ENCODE data around the gene SNN. TPM values are rescaled to one million over a fixed set of nuclear protein-coding genes. Genes with fewer than 3 reads are reported as not detected.

SNN gene
- total RNA-seq, 1 donor from 2014 or later: 16.7 TPM

- Histone ChIP-seq H3K4me3 (ENCODE audit: insufficient read depth, low read depth, low read length) (no peak overlapping the region), H3K4me1 (ENCODE audit: insufficient read depth, low read length) (no peaks in the 10 kb centered on the region), H4K20me1 (ENCODE audit: insufficient read depth, low read length) (no peaks in the 10 kb centered on the region), H3K9me3 (ENCODE audit: insufficient read depth, low read depth, low read length) (no peaks in the 10 kb centered on the region), H3K27ac (ENCODE audit: low read depth, low read length) (no peak overlapping the region), H3K9ac (ENCODE audit: low read length) (no peak overlapping the region), H3K79me2 (ENCODE audit: insufficient read depth, low read length) (no peaks in the 10 kb centered on the region), H3K27me3 (ENCODE audit: insufficient read depth, low read length) (peaks cover 2% of the 10 kb centered on the region), H2AFZ (ENCODE audit: low read depth, low read length) (no peak overlapping the region), H3K36me3 (ENCODE audit: insufficient read depth, low read length) (no peaks in the 10 kb centered on the region), H3K4me2 (ENCODE audit: low read length) (no peak overlapping the region)
- TF ChIP-seq CTCF (IDR thresholded peaks at IDR 0.05; ENCODE audit: insufficient read depth, low read depth, low read length): no peak
- no peaks in the 10 kb centered on the region for H3K4me1 Mint-ChIP-seq (ENCODE audit: low read depth, unreplicated experiment)
- H3K4me3 Mint-ChIP-seq (ENCODE audit: unreplicated experiment): no peak overlapping the region
- peaks cover 13% of the 10 kb centered on the region for H3K27me3 Mint-ChIP-seq (ENCODE audit: low read depth, unreplicated experiment)
- no peaks in the 10 kb centered on the region for H3K9me3 Mint-ChIP-seq (ENCODE audit: unreplicated experiment)
- DNase-seq (ENCODE audit: low read depth) (no peak), FAIRE-seq (no peak)
- H3K36me3 Mint-ChIP-seq (ENCODE audit: low read depth, unreplicated experiment): no peaks in the 10 kb centered on the region
- no peak overlapping the region for H3K27ac Mint-ChIP-seq (ENCODE audit: unreplicated experiment)
Observed at GRCh38 chr16:11651796-11652195, 16.5 kb upstream of the SNN start.

- Mint-ChIP-seq H3K27me3 (ENCODE audit: low read depth, unreplicated experiment) (peaks cover 10% of the 10 kb centered on the region), H3K4me3 (ENCODE audit: unreplicated experiment) (no peak overlapping the region), H3K9me3 (ENCODE audit: unreplicated experiment) (no peaks in the 10 kb centered on the region), H3K27ac (ENCODE audit: unreplicated experiment) (no peak overlapping the region), H3K4me1 (ENCODE audit: low read depth, unreplicated experiment) (peaks cover 2% of the 10 kb centered on the region), H3K36me3 (ENCODE audit: low read depth, unreplicated experiment) (no peaks in the 10 kb centered on the region)
- DNase-seq (ENCODE audit: low read depth) (no peak), FAIRE-seq (no peak)
- H3K27me3 ChIP-seq (ENCODE audit: insufficient read depth, low read length): peaks cover 2% of the 10 kb centered on the region
- no peak overlapping the region for H3K4me3 ChIP-seq (ENCODE audit: insufficient read depth, low read depth, low read length)
- H3K9ac ChIP-seq (ENCODE audit: low read length): no peak overlapping the region
- H3K79me2 ChIP-seq (ENCODE audit: insufficient read depth, low read length): no peaks in the 10 kb centered on the region
- no peak overlapping the region for H3K4me2 ChIP-seq (ENCODE audit: low read length)
- no peaks in the 10 kb centered on the region for H4K20me1 ChIP-seq (ENCODE audit: insufficient read depth, low read length)
- no peaks in the 10 kb centered on the region for H3K9me3 ChIP-seq (ENCODE audit: insufficient read depth, low read depth, low read length)
- H2AFZ ChIP-seq (ENCODE audit: low read depth, low read length): no peak overlapping the region
- H3K27ac ChIP-seq (ENCODE audit: low read depth, low read length): no peak overlapping the region
- no peaks in the 10 kb centered on the region for H3K36me3 ChIP-seq (ENCODE audit: insufficient read depth, low read length)
- no peak for TF ChIP-seq EZH2 (IDR thresholded peaks at IDR 0.05; ENCODE audit: insufficient read depth, low read length)
- TF ChIP-seq CTCF (IDR thresholded peaks at IDR 0.05; ENCODE audit: insufficient read depth, low read depth, low read length): no peak
- peaks cover 8% of the 10 kb centered on the region for H3K4me1 ChIP-seq (ENCODE audit: insufficient read depth, low read length)
Observed at GRCh38 chr16:11655655-11656054, 12.6 kb upstream of the SNN start.

GRCh38 chr16:11657556-11657955 lies 10.7 kb upstream of the SNN start:
- no peak overlapping the region for H3K27ac Mint-ChIP-seq (ENCODE audit: unreplicated experiment)
- Histone ChIP-seq H3K4me2 (ENCODE audit: low read length) (no peak overlapping the region), H3K4me1 (ENCODE audit: insufficient read depth, low read length) (peaks cover 8% of the 10 kb centered on the region), H3K27me3 (ENCODE audit: insufficient read depth, low read length) (peaks cover 2% of the 10 kb centered on the region), H3K4me3 (ENCODE audit: insufficient read depth, low read depth, low read length) (no peak overlapping the region), H3K9ac (ENCODE audit: low read length) (no peak overlapping the region), H4K20me1 (ENCODE audit: insufficient read depth, low read length) (no peaks in the 10 kb centered on the region), H3K79me2 (ENCODE audit: insufficient read depth, low read length) (no peaks in the 10 kb centered on the region), H3K9me3 (ENCODE audit: insufficient read depth, low read depth, low read length) (no peaks in the 10 kb centered on the region), H2AFZ (ENCODE audit: low read depth, low read length) (no peak overlapping the region), H3K27ac (ENCODE audit: low read depth, low read length) (no peak overlapping the region), H3K36me3 (ENCODE audit: insufficient read depth, low read length) (no peaks in the 10 kb centered on the region)
- peaks cover 9% of the 10 kb centered on the region for H3K27me3 Mint-ChIP-seq (ENCODE audit: low read depth, unreplicated experiment)
- no peaks in the 10 kb centered on the region for H3K36me3 Mint-ChIP-seq (ENCODE audit: low read depth, unreplicated experiment)
- H3K9me3 Mint-ChIP-seq (ENCODE audit: unreplicated experiment): no peaks in the 10 kb centered on the region
- H3K4me1 Mint-ChIP-seq (ENCODE audit: low read depth, unreplicated experiment): peaks cover 2% of the 10 kb centered on the region
- TF ChIP-seq CTCF (IDR thresholded peaks at IDR 0.05; ENCODE audit: insufficient read depth, low read depth, low read length) (no peak), EZH2 (IDR thresholded peaks at IDR 0.05; ENCODE audit: insufficient read depth, low read length) (no peak)
- no peak for DNase-seq (ENCODE audit: low read depth)
- FAIRE-seq: no peak
- H3K4me3 Mint-ChIP-seq (ENCODE audit: unreplicated experiment): no peak overlapping the region
